HUES64 (cell line): ENCODE results near the gene NTN4.

Experiments
- H3K27ac ChIP-seq: 2 replicates; pipeline ENCODE4 v1.7.0; 2013; ENCODE audit warnings: low read depth, low read length, inconsistent platforms
- H3K27me3 ChIP-seq: 2 replicates; pipeline ENCODE4 v1.6.1; 2013; ENCODE audit warnings: mild to moderate bottlenecking, low read length; ENCODE audit not compliant: insufficient read depth
- H3K36me3 ChIP-seq: 2 replicates; pipeline ENCODE4 v1.6.1; 2013; ENCODE audit warnings: mild to moderate bottlenecking, low read length; ENCODE audit not compliant: insufficient read depth
- H3K4me1 ChIP-seq: 2 replicates; pipeline ENCODE4 v1.6.1; 2013; ENCODE audit warnings: mild to moderate bottlenecking, low read length, moderate library complexity; ENCODE audit not compliant: insufficient read depth
- H3K4me3 ChIP-seq: 2 replicates; pipeline ENCODE4 v1.5.1; 2013; ENCODE audit warnings: mild to moderate bottlenecking, low read length, moderate library complexity
- H3K9ac ChIP-seq: 2 replicates; pipeline ENCODE4 v1.6.1; 2013; ENCODE audit warnings: mild to moderate bottlenecking, low read depth, low read length
- H3K9me3 ChIP-seq: 2 replicates; pipeline ENCODE4 v1.6.1; 2013; ENCODE audit warnings: low read depth, low read length; ENCODE audit not compliant: insufficient read depth
- WGBS: fragments of 150-250, 120-280 bp; methylation state at CpG from one replicate; pipeline ENCODE4 v1.1.7; 2013; ENCODE audit warnings: missing lambda C conversion rate; 5-methylcytosine and 5-hydroxymethylcytosine counted together

Gene NTN4

GRCh38 chr12:95651681-95652080, 138.9 kb downstream of the NTN4 start:
- H3K36me3 ChIP-seq = no peaks in the 10 kb centered on the region
- no peak overlapping the region for H3K27ac ChIP-seq
- H3K4me3 ChIP-seq = no peak overlapping the region
- H3K9me3 ChIP-seq = no peaks in the 10 kb centered on the region
- no peaks in the 10 kb centered on the region for H3K27me3 ChIP-seq
- H3K4me1 ChIP-seq = peaks cover 10% of the 10 kb centered on the region; the same call in 1 of the 2 replicates
- H3K9ac ChIP-seq = no peak overlapping the region
- 94% methylated on average over 4 of the region's 6 CpGs for WGBS

GRCh38 chr12:95648990-95649791, 141.4 kb downstream of the NTN4 start:
- no peak overlapping the region for H3K4me3 ChIP-seq
- H3K4me1 ChIP-seq = peaks cover 10% of the 10 kb centered on the region; the same call in 1 of the 2 replicates
- 94% methylated on average over 7 of the region's 9 CpGs for WGBS
- H3K9ac ChIP-seq = no peak overlapping the region
- H3K9me3 ChIP-seq = no peaks in the 10 kb centered on the region
- H3K27ac ChIP-seq = no peak overlapping the region
- H3K36me3 ChIP-seq = no peaks in the 10 kb centered on the region
- no peaks in the 10 kb centered on the region for H3K27me3 ChIP-seq

DNA sequence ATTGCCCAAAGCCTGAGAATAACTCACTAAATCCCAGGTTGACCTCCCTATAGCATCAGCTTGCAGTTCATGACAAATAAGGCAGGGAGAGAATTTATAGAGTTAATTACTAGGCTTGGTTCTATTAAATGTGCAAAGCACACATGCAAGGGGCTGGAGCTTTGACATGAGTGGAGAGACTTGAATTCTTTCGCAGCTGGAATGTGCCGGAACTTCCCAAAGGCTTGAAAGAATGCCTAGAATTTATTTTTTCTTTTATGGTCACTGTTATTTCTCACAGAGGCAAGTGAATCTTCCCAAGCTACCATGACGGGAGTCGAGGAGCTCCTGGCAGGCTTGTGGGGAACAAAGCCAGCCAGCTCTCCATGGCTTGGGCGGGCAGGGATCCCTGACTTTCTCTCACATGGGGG, 143.8 kb downstream of the NTN4 start:
- no peak overlapping the region for H3K27ac ChIP-seq

GRCh38 chr12:95643256-95643655, 147.3 kb downstream of the NTN4 start:
- Histone ChIP-seq H3K4me1 (peaks cover 6% of the 10 kb centered on the region; the same call in 1 of the 2 replicates), H3K4me3 (no peak overlapping the region), H3K27ac (no peak overlapping the region), H3K9ac (no peak overlapping the region), H3K36me3 (no peaks in the 10 kb centered on the region), H3K27me3 (no peaks in the 10 kb centered on the region), H3K9me3 (no peaks in the 10 kb centered on the region)
- 90% methylated on average over 1 of the region's 4 CpGs for WGBS

More for the DNA sequence above, 143.8 kb downstream of the NTN4 start:
- Histone ChIP-seq H3K4me3 (no peak overlapping the region), H3K9me3 (no peaks in the 10 kb centered on the region), H3K36me3 (no peaks in the 10 kb centered on the region), H3K4me1 (peaks cover 6% of the 10 kb centered on the region; the same call in 1 of the 2 replicates), H3K27me3 (no peaks in the 10 kb centered on the region), H3K9ac (no peak overlapping the region)
- 92% methylated on average over 5 of the region's 5 CpGs for WGBS

DNA sequence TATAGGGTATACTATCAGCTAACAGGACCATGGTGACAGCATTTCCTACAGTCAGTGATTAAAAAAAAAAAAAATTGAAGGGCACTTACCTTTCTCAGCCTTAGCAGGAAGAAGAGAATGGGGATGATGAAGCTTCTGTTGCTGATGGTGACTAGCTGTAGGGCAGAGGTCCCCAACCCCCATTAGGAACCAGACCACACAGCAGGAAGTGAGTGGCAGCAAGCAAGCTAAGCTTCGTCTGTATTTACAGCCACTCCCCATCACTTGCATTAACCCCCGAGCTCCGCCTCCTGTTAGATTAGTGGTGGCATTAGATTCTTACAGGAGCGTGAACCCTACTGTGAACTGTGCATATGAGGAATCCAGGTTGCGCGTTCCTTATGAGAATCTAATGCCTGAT, 148.0 kb downstream of the NTN4 start:
- Histone ChIP-seq H3K9me3 (no peaks in the 10 kb centered on the region), H3K27me3 (no peaks in the 10 kb centered on the region), H3K4me3 (no peak overlapping the region), H3K36me3 (no peaks in the 10 kb centered on the region), H3K27ac (no peak overlapping the region), H3K9ac (no peak overlapping the region), H3K4me1 (peaks cover 6% of the 10 kb centered on the region; the same call in 1 of the 2 replicates)
- 90% methylated on average over 6 of the region's 6 CpGs for WGBS

DNA sequence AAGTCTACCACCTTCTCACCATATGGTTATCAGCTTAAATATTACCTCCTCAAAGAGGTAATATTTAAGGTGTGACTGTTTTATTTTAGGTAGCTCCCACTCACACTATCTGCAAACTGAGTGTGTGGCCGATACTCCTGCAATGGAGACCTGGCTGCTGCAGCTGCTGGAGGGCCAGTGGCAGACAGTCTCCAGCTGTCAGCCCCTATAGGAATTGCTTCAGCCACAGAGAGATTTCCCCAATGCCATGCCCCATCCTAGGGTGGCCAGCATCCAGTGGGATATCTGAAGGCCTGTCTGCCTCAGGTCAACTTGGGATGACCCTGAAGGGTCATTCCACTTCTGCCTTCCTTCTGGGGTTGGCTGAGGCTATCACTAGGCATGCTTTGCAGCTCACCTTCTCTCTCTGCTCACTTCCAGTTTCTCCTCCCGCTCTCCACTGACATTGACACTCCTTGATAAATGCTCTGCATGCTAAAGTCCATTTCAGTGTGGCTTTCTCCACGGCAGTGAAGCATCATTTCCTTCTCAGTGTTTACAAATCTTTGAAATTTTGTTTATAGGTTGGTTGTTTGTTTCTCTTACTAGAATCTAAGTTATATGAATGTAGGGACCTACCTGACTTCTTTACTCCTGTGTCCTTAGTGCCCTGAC, 149.1 kb downstream of the NTN4 start:
- H3K36me3 ChIP-seq = no peaks in the 10 kb centered on the region
- no peak overlapping the region for H3K9ac ChIP-seq
- H3K4me1 ChIP-seq = no peaks in the 10 kb centered on the region
- no peak overlapping the region for H3K27ac ChIP-seq
- H3K9me3 ChIP-seq = no peaks in the 10 kb centered on the region
- H3K27me3 ChIP-seq = no peaks in the 10 kb centered on the region
- no peak overlapping the region for H3K4me3 ChIP-seq
- WGBS = 75% methylated on average over 3 of the region's 3 CpGs

GRCh38 chr12:95640516-95640915, 150.0 kb downstream of the NTN4 start:
- no peaks in the 10 kb centered on the region for H3K9me3 ChIP-seq
- no peak overlapping the region for H3K4me3 ChIP-seq
- no peaks in the 10 kb centered on the region for H3K4me1 ChIP-seq
- H3K27me3 ChIP-seq = no peaks in the 10 kb centered on the region
- no peaks in the 10 kb centered on the region for H3K36me3 ChIP-seq
- no peak overlapping the region for H3K27ac ChIP-seq
- WGBS = 88% methylated on average over 3 of the region's 3 CpGs
- H3K9ac ChIP-seq = no peak overlapping the region

- Histone ChIP-seq H3K4me1 (no peaks in the 10 kb centered on the region), H3K4me3 (no peak overlapping the region), H3K27me3 (no peaks in the 10 kb centered on the region), H3K9me3 (no peaks in the 10 kb centered on the region), H3K27ac (no peak overlapping the region), H3K36me3 (no peaks in the 10 kb centered on the region), H3K9ac (no peak overlapping the region)
- WGBS = 85% methylated on average over 6 of the region's 8 CpGs
These were observed 153.0 kb downstream of the NTN4 start for GRCh38 chr12:95637471-95638155.

- Histone ChIP-seq H3K4me1 (no peaks in the 10 kb centered on the region), H3K27me3 (no peaks in the 10 kb centered on the region), H3K36me3 (no peaks in the 10 kb centered on the region), H3K9ac (no peak overlapping the region), H3K27ac (no peak overlapping the region), H3K4me3 (no peak overlapping the region), H3K9me3 (no peaks in the 10 kb centered on the region)
- WGBS = 95% methylated on average over 24 of the region's 24 CpGs
These were observed 153.6 kb downstream of the NTN4 start for GRCh38 chr12:95637010-95637409.

DNA sequence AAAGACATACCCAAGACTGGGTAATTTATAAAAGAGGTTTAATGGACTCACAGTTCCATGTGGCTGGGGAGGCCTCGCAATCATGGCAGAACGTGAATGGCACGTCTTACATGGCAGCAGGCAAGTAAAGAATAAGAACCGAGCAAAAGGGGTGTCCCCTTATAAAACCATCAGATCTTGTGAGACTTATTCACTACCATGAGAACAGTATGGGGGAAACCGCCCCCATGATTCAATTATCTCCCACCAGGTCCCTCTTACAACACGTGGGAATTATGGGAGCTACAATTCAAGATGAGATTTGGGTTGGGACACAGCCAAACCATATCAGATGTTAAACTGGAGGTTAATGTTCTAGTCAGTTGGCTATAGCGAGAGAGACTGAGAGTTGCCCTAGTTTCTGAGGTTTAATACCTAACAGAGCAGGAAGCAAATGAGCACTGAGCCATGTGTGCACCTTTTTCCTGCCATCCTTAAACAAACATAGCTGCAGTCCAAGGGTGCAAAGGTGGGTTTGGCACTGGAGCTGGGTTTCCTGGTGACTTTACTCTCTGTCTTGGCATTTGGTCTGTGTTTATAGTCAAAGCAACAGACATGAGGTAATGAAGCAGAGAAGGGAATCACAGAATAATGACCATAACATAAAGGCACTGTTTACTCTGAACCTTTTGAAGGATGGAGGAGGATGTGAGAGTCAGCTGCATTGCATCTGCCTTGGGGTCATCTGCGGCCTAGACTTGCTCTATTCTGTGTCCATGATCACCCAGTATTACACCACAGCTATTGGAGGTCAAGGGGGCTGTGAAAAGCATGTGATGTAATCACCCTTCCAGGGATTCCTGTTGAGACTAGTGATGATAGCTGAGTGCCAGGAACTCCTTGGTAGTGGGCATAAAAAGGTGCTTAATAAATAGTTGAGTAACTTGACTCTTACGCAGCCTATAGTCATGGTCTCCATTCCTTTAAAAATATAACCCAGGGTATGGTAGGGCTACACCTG, 155.6 kb downstream of the NTN4 start:
- H3K9me3 ChIP-seq = no peaks in the 10 kb centered on the region

More for the DNA sequence above, 155.6 kb downstream of the NTN4 start:
- Histone ChIP-seq H3K27me3 (no peaks in the 10 kb centered on the region), H3K27ac (no peak overlapping the region), H3K4me3 (no peak overlapping the region), H3K9ac (no peak overlapping the region), H3K36me3 (no peaks in the 10 kb centered on the region), H3K4me1 (no peaks in the 10 kb centered on the region)
- 82% methylated on average over 9 of the region's 9 CpGs for WGBS
